A673 (cell line): ENCODE data around the gene COG8.

Source experiments
- EZH2 ChIP-seq: fragments of 200-600 bp; sonication (generic); IDR thresholded peaks from 2 replicates; pipeline ENCODE4 v1.6.1; 2017; ENCODE audit warnings: borderline replicate concordance, low read depth, mild to moderate bottlenecking, mixed read lengths, antibody characterized with exemption, low read length; ENCODE audit not compliant: poor library complexity, severe bottlenecking
- TF ChIP-seq, protein P1 (sequence below): fragments of 300-800, 200-600 bp; sonication (generic); conservative IDR thresholded peaks from 2 replicates; pipeline ENCODE4 v1.5.1; 2017; ENCODE audit warnings: low read depth, mild to moderate bottlenecking, antibody characterized with exemption, low read length, moderate library complexity, mixed read lengths

DNA sequence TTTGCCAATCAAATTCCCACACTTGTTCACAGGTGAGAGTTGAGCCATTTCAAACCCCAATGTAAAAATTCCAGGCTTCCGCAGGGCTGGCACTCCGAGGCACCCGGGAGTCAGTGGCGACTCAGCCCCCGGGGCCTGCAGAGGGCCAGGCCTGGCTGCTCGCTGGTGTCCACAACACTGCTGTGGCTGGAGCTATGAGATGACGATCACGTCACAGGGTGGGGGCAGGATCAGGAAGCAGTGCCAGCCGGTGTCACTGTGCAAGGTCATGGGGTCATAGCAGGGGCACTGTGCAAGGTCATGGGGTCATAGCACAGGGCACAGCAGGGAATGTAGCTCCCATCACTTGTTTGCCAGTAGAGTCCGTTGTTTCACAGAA lies 20.5 kb downstream of the COG8 start:
- TF ChIP-seq, protein P1, sequence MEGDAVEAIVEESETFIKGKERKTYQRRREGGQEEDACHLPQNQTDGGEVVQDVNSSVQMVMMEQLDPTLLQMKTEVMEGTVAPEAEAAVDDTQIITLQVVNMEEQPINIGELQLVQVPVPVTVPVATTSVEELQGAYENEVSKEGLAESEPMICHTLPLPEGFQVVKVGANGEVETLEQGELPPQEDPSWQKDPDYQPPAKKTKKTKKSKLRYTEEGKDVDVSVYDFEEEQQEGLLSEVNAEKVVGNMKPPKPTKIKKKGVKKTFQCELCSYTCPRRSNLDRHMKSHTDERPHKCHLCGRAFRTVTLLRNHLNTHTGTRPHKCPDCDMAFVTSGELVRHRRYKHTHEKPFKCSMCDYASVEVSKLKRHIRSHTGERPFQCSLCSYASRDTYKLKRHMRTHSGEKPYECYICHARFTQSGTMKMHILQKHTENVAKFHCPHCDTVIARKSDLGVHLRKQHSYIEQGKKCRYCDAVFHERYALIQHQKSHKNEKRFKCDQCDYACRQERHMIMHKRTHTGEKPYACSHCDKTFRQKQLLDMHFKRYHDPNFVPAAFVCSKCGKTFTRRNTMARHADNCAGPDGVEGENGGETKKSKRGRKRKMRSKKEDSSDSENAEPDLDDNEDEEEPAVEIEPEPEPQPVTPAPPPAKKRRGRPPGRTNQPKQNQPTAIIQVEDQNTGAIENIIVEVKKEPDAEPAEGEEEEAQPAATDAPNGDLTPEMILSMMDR: no peak
- no peak for TF ChIP-seq EZH2
